Activated naive CD4-positive, alpha-beta T cell treated with anti-CD3 and anti-CD28 coated beads for 36 hours (primary cell): Measurements from ENCODE around the gene ZDHHC11. TPM values are rescaled to one million over a fixed set of nuclear protein-coding genes. Genes with fewer than 3 reads are reported as not detected.
"Not testable (repeated sequence)": the region's sequence is repeated elsewhere in the genome, so short reads cannot be mapped to it uniquely, and the experiment has no call there.

Experiments
- CTCF ChIA-PET: fragments of 350-600 bp; sonication (Branson Sonifier 250); formaldehyde crosslinking; loops from one replicate; lab custom pipeline; 2021; ENCODE audit warnings: antibody characterized with exemption; lab: Charles Lee
- DNase-seq: peaks from one replicate; pipeline ENCODE4 v3.0.0-alpha.2; 2020
- H3K27ac Mint-ChIP-seq: one replicate; pipeline ENCODE4 v1.8.0; 2021; ENCODE audit warnings: mild to moderate bottlenecking, mixed read lengths
- H3K27me3 Mint-ChIP-seq: one replicate; pipeline ENCODE4 v1.8.0; 2021; ENCODE audit warnings: low read depth, mixed read lengths
- H3K36me3 Mint-ChIP-seq: one replicate; pipeline ENCODE4 v1.8.0; 2021; ENCODE audit warnings: low read depth, mixed read lengths
- H3K4me1 Mint-ChIP-seq: one replicate; pipeline ENCODE4 v1.8.0; 2021; ENCODE audit warnings: low read depth, mixed read lengths
- H3K4me3 Mint-ChIP-seq: one replicate; pipeline ENCODE4 v1.8.0; 2021; ENCODE audit warnings: mild to moderate bottlenecking, moderate library complexity, mixed read lengths
- H3K9me3 Mint-ChIP-seq: one replicate; pipeline ENCODE4 v1.8.0; 2021; ENCODE audit warnings: mixed read lengths
- intact Hi-C: fragments of 100-400 bp; cut with micrococcal nuclease; formaldehyde crosslinking; loops from one replicate; pipeline ENCODE4 v1.15.1; 2023
- total RNA-seq, 2 experiments: library from RNA; stranded (reverse); gene quantifications; one replicate each; pipeline ENCODE4 v1.2.3, GENCODE V29; 2021

The ZDHHC11 gene
- total RNA-seq, 2 experiments from 2014 or later = 3.6 TPM

DNA sequence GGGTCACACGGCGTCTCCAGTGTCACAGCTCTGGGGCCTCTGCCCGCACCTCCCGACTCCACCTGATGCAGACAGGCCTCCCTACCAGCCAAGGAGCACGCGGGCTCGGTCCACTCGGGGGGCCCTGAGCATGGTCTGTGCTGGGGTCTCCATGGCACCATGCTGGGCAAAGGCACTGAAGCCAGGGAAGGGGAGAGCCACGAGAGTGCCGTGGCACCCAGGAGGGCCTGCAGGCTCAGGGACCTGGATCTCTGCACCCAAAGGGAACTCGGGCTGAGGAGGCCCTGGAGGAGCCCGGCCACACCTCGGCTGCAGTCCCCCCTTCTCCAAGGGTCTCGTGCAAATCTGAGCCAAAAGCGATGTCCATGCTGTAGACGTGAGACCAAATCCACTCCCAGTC lies 6.4 kb downstream of the ZDHHC11 start:
- H3K36me3 Mint-ChIP-seq, H3K4me1 Mint-ChIP-seq, H3K27ac Mint-ChIP-seq, H3K4me3 Mint-ChIP-seq, H3K9me3 Mint-ChIP-seq, H3K27me3 Mint-ChIP-seq, CTCF ChIA-PET, intact Hi-C loops: not testable (repeated sequence)
- DNase-seq = peak; percentile 1

DNA sequence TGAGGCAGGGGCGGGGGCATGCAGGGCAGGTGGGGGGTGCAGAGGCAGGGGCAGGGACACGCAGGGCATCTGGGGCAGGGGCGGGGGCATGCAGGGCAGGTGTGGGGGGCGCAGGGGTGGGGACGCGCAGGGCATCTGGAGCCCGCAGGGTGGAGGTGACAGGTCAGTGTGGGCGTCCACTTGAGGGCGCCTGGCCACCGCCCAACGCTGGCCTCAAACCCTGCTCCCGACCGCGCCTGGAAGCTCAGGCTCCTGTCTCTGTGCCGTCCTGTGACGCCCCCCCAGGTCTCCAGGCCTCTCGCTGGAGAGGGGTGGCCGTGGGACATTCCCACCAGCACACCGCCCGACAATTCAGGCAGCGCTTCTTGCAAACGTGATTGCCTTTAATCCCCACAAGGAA lies 6.9 kb downstream of the ZDHHC11 start:
- not testable (repeated sequence) for H3K27ac Mint-ChIP-seq

DNA sequence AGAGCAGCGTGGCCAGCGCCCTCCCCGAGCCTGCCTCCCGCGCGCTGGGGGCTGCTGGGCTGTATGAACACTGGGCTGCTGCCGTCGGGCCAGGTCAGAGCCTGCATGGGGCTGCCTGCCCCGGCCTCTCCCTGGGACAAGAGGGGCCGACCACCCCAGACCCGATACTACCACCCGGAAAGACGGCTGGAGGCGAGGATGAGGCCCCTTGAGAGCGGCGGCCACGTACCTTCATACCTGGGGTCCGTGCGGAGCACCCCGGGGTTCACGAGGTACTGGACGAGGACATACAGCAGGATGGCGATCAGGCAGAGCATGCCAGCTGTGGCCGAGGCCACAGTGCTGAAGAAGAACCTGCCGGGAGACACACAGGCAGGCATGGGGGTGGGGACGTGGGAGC lies 7.4 kb downstream of the ZDHHC11 start:
- H3K9me3 Mint-ChIP-seq, intact Hi-C loops, H3K4me1 Mint-ChIP-seq, H3K4me3 Mint-ChIP-seq, H3K27me3 Mint-ChIP-seq, H3K36me3 Mint-ChIP-seq, H3K27ac Mint-ChIP-seq, CTCF ChIA-PET: not testable (repeated sequence)
- DNase-seq = peak; percentile 1

More for the DNA sequence above, 6.9 kb downstream of the ZDHHC11 start:
- intact Hi-C loops, H3K27me3 Mint-ChIP-seq, H3K36me3 Mint-ChIP-seq, H3K9me3 Mint-ChIP-seq, CTCF ChIA-PET, H3K4me1 Mint-ChIP-seq, H3K4me3 Mint-ChIP-seq: not testable (repeated sequence)
- DNase-seq = peak; percentile 4

DNA sequence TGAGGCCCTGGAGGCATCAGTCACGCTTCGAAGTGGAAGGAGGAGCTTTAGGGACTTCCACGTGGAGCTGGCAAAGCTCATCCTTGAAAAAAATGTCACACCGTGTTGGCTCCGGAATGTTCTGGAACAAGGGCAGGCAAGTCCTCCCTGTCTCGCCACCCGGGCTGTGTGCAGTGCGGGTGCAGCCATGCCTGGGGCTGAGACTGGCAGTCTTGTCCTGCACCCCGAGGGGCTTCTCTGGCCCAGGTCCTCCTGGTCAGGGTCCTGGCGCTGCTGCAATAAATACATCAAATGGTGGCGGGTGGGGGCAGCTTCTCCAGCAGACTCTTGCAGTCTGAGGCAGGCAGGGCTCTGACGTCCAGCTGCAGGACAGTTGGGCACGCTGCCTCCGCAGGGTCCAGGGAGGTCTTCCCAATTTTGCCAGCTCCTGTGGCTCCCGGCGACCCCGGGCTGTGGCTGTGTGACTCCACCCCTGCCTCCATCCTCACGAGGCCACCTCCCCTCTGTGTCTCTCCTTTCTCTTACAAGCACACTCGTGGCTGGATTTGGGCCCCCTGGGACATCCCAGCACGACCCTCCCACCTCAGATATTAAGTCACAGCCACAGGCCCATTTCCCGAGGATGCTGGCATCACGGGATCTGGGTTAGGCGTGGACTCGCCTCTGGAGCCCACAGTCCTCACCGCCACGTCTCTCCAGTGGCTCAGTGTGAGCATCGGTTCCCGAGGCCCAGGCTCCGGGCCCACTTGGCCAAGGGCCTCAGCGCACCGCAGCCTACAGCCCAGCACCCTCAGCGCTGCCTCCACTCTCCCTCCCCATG lies 8.2 kb downstream of the ZDHHC11 start:
- H3K9me3 Mint-ChIP-seq, intact Hi-C loops, H3K27me3 Mint-ChIP-seq, H3K27ac Mint-ChIP-seq, CTCF ChIA-PET, H3K4me1 Mint-ChIP-seq, H3K4me3 Mint-ChIP-seq, H3K36me3 Mint-ChIP-seq: not testable (repeated sequence)
- peak; percentile 1 for DNase-seq

DNA sequence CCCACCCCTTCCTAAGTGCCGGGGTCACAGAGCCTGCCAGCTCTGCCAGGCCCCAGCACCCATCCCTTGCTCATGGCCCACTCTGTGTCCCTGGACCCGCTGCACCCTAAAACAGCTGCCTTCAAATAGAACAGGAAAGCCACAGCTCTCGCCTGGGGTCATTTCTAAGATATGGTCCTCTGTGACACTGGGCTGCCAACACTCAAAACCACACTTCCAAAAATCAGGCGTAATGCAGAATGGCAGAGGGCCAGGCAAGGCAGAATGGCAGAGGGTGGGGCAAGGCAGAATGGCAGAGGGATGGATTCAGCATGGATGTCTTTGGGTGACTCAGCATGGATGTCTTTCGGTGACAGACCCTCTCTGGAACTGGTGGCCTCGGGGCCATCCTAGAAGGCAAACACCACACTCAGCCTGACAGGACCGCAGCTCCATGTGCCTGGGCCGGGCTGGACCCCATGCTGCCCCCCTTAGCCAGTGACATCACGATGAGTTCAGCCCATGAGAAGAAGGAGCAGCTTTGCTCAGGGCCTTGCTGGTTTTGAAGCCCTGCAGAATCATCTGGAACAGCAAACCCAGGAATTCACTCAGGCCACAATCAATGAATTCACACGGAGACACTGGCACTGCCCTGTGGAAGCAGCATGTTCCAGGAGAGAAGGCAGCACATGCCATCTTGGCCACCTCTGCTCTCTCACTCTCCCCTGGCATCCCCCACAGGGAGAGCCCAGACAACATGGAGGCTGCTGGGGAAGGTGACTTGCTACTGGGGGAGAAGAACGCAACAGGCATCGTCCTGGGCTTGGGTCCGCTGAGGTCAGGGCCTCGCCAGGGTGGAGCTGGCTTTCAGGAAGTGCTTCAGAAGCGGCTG lies 9.0 kb downstream of the ZDHHC11 start:
- H3K4me1 Mint-ChIP-seq, H3K27me3 Mint-ChIP-seq, H3K27ac Mint-ChIP-seq, H3K36me3 Mint-ChIP-seq, H3K9me3 Mint-ChIP-seq, H3K4me3 Mint-ChIP-seq, intact Hi-C loops, CTCF ChIA-PET: not testable (repeated sequence)
- DNase-seq = peak; percentile 1

DNA sequence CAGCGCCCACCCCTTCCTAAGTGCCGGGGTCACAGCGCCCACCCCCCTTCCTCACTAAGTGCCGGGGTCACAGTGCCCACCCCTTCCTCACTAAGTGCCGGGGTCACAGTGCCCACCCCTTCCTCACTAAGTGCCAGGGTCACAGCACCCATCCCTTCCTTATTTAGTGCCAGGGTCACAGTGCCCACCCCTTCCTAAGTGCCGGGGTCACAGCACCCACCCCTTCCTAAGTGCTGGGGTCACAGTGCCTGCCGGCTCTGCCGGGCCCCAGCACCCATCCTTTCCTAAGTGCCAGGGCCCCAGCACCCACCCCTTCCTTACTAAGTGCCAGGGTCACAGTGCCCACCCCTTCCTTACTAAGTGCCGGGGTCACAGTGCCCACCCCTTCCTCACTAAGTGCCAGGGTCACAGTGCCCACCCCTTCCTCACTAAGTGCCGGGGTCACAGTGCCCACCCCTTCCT lies 9.8 kb downstream of the ZDHHC11 start:
- DNase-seq, H3K27me3 Mint-ChIP-seq, H3K36me3 Mint-ChIP-seq, H3K27ac Mint-ChIP-seq, H3K4me3 Mint-ChIP-seq, H3K4me1 Mint-ChIP-seq, H3K9me3 Mint-ChIP-seq, intact Hi-C loops, CTCF ChIA-PET: not testable (repeated sequence)

DNA sequence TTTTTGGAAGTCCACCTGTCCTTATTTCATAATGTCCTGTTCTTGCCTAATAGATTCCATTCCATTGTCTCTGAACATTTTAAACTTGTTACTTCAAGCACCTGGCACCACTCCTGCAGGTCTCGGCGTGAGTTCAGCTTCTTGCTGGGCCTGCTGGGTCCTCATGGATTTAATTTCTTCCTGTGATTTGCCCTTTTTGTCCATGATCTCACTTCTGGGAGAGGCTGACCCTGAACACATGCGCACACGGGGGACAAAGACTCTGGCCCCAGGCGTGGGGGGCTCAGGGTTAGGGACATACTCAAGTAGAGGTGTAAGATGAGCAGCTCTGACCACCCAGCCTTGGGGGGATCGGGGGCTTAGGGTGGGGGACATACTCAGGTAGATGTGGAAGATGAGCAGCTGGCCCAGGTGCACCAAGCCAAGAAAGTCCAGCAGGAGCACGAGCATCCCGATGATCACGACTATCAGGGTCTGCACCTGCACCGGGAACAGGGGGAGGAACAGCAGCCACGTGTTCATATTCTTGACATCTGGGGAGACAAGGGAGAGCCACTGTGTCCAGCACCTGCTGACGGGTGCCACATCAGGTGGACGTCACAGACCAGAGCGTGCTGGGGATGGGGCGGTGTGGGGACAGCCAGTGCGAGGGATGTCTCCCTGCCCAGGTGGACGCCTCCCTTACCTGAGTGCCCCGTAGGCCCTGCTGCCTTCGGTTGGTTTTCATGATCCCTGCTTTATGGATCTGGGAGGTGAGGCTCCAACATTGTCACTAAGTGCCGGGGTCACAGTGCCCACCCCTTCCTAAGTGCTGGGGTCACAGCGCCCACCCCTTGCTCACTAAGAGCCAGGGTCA lies 10.4 kb downstream of the ZDHHC11 start:
- CTCF ChIA-PET, H3K4me3 Mint-ChIP-seq, H3K27me3 Mint-ChIP-seq, DNase-seq, H3K36me3 Mint-ChIP-seq, H3K9me3 Mint-ChIP-seq, intact Hi-C loops, H3K4me1 Mint-ChIP-seq, H3K27ac Mint-ChIP-seq: not testable (repeated sequence)

DNA sequence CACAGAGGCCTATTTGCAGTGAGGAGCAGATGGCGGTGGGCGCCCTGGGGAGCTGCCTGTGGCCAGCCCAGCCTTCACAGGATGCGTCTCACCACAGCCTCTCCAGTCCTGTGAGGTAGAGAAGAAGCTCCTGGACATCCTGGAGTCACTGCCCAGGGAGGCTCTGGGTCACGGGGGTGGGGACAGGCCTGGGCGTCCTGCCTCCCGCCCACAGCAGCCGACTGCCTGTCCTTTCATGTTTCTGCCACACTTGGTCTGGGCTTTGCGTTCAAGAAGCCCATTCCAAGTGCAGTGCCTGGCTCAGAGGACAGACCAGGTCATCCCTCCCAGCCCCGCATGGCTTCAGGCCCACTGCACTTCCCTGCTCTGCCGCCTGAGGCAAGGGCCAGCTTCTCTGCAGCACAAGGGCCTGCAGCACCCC lies 12.3 kb downstream of the ZDHHC11 start:
- H3K9me3 Mint-ChIP-seq, intact Hi-C loops, H3K27me3 Mint-ChIP-seq, H3K4me3 Mint-ChIP-seq, H3K36me3 Mint-ChIP-seq, H3K27ac Mint-ChIP-seq, CTCF ChIA-PET, H3K4me1 Mint-ChIP-seq, DNase-seq: not testable (repeated sequence)

DNA sequence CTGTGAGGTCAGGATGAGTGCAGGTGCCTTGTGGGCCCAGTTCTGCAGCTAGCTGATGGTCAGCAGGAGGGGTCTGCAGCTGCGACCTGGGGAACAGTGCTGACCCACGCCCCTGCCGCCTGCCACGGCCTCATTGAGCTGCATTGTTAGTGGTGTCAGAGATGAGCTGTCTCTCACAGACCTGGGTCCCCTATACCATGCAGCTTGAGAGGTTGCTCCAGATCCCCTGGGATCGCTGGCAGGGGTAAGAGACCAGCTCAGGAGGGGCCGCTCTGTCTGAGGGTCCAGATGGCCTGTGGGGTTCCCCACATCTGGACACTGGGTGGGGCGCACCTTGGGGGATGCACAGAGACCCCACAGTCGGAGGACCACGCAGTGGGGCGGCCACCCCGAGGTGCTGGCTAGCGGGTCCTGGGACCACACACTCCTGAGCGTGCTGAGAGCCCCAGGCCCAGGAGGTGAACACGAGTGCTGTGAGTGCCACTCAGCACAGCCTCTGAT lies 13.1 kb downstream of the ZDHHC11 start:
- H3K4me3 Mint-ChIP-seq, H3K27ac Mint-ChIP-seq, DNase-seq, H3K4me1 Mint-ChIP-seq, H3K36me3 Mint-ChIP-seq, H3K27me3 Mint-ChIP-seq, intact Hi-C loops, H3K9me3 Mint-ChIP-seq, CTCF ChIA-PET: not testable (repeated sequence)

DNA sequence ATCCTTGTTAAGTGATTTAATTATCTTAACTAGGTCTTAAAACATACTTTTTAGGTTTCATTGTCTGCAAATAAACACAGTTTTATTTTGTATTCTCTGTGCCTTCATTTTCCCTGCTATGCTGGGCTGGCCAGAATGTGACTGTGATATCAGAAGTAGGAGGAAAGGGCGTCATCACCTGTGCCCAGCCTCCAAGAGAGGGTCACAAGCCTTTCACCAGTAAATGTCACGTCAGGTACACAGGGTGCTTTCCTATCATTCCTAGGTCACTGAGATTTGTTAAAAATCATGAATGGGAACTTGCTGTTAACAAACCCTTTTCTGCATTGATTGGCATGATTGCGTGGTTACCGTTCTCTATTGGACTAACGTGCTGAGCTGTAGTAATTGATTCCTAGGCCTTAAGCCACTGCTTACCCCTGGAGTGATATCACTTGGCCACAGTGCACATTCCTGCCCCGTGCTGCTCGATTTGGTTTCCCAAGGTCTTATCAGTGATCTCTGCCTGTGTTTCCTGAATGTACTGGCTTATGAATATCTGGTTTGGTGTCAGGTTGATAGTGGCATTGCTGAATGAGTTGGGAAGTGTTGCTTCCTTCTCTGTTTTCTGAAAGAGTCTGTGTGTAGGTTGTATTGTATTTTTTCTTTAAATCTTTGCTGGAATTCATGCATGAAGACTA lies 14.7 kb downstream of the ZDHHC11 start:
- H3K9me3 Mint-ChIP-seq, H3K4me3 Mint-ChIP-seq, CTCF ChIA-PET, H3K27ac Mint-ChIP-seq, H3K36me3 Mint-ChIP-seq, DNase-seq, H3K4me1 Mint-ChIP-seq, H3K27me3 Mint-ChIP-seq, intact Hi-C loops: not testable (repeated sequence)

DNA sequence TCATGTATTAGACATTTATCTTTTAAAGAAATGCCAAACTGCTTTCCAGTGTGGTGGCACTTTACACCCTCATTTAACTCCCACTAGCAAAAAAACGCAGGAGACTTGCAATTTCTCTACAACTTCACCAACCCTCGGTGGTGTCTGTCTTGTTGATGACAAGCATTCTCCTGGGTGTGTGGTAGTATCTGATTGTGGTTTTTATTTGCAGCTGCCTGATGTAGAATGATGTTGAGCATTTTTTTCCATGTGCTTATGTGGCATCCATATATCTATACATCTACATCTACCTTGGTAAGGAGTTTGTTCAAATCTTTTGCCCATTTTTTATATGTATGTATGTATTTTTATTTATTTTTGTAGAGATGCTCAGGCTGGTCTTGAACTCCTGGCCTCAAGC lies 16.8 kb downstream of the ZDHHC11 start:
- H3K4me1 Mint-ChIP-seq, H3K9me3 Mint-ChIP-seq, CTCF ChIA-PET, H3K27ac Mint-ChIP-seq, H3K27me3 Mint-ChIP-seq, intact Hi-C loops, H3K36me3 Mint-ChIP-seq, DNase-seq, H3K4me3 Mint-ChIP-seq: not testable (repeated sequence)

DNA sequence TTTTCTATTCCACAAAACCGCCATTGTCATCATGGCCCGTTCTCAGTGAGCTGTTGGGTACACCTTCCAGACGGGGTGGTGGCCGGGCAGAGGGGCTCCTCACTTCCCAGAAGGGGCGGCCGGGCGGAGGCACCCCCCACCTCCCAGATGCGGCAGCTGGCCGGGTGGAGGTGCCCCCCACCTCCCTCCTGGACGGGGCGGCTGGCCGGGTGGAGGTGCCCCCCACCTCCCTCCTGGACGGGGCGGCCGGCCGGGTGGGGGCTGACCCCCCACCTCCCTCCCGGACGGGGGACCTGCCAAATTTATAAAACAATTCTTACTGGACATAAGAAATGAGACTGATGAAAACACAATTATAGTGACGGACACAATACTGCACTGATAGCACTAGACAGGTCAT lies 22.6 kb downstream of the ZDHHC11 start:
- H3K9me3 Mint-ChIP-seq, H3K27me3 Mint-ChIP-seq, DNase-seq, H3K4me1 Mint-ChIP-seq, H3K27ac Mint-ChIP-seq, CTCF ChIA-PET, intact Hi-C loops, H3K4me3 Mint-ChIP-seq: not testable (repeated sequence)
- peaks cover 10% of the 10 kb centered on the region for H3K36me3 Mint-ChIP-seq
